ENCODE measurements around the gene ACTR1B.
"Not testable (repeated sequence)": the region's sequence is repeated elsewhere in the genome, so short reads cannot be mapped to it uniquely, and the experiment has no call there.

ACTR1B gene

DNA sequence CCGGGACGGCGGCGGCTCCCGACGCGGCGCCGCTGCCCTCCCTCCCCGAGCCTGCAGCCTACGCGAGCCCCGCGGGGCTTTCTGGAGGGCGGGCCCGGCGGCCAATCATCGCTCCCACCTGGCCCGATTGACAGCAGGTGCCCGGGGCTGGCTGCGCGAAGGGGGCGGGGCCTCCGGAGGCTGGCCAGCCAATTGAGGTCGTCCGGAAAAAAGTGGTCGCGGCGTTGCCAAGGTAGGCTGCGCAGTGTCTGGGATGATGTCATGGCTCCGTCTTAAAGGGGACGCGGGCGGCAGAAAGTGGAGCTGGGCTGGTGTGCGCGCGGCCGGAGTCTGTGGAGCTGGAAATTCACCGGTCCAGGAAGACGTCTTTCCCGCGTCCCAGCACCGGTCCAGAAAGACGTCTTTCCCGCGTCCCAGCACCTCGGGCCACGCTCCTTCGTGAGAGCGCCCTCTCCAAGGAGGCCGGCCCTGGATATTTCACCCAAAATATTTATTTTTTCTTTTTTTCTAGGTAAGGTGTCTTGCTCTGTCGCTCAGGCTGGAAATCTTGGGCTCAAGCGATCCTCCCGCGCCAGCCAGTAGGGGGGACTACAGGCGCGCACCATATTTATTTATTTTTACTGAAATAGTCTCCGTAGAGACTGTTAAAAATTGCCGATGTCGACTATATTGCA lies at the start of gene ACTR1B:
TSS of gene ACTR1B (minus strand) at position 83 of the 674 bp plus-strand sequence. CDS start 154 bp downstream, outside the sequence.
- no peak for FAIRE-seq

DNA sequence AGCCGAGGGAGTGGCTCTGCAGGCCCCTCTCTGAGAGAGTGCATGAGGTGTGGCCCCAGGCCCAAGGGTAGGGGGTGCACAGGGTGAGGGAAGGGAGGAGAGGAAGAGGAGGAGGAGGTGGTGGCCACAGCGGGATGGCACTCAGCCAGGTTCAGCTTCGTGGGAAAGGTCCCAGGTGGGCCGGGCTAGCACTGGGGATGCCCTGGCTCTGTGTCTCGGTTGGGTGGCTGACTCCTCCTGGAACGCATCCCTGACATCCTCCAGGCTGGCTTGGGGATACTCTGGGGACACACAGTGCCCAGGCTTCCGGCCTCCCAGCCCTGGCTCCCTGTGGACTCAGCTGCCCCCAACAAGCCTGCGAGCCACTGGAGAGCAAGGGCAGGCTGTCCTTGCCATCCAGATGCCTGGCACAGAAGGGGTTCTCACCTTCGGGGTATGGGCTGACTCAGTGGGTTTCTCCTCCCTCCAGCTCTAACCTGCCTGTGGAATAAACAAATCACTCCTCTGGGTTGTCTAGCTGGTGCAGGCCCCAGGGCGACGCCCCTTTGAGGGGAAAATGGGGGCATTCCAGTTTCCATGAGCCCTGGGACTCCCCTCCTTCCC lies 49.0 kb upstream of the ACTR1B start:
- FAIRE-seq, result no peak

DNA sequence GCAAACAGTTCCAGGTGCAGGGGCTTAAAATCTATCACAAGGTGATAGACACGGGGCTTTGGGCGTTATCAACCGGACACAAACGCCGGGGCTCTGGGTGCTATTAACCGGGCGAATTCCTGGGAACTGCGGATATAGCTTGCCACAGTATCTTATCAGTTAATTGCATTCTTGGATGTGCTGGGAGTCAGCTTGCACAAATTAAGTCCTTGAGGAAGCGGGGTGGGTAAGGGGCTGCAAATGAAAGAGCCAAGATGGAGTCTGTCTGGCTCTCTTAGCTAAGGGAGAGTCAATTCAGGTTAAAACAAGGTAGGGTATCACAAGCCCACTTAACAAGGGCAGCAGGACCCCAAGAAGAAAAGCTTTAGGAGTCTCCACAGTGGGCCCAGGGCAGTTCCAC lies 48.3 kb upstream of the ACTR1B start:
- not testable (repeated sequence) for FAIRE-seq

DNA sequence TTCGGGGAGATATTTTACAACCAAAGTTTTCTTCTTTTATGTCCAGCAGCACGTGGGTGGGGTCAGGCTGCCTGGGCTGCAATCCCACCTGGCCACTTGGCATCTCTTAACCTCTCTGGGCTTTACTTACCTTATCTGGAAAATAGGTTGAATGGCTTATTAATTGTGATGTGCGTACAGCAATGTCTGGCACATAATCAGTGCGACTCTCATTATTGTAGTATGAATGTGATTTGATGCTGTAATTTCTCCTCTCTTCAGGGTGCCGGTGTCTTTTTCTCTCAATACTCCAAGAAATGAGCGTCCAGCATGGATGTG lies 47.5 kb upstream of the ACTR1B start:
- FAIRE-seq, result no peak

DNA sequence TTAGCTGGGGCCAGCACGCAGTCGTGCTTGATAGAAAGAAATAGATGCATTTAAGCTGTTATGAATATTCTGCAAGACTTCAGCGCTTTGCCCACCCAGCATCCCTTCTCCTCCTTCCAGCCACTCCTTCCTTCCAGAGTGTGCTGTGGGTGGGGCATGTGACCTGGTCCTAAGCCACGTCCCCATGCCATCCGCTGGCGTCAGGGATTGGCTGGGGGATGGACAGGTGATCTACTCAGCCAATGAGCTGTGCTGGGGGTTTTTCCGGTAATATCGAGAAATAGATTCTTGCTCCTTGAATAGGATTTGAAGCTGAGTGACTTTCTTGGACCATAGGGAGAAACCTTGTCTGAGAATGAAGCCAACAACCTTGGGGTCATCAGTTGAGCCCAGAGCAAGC lies 44.8 kb upstream of the ACTR1B start:
- no peak for FAIRE-seq

DNA sequence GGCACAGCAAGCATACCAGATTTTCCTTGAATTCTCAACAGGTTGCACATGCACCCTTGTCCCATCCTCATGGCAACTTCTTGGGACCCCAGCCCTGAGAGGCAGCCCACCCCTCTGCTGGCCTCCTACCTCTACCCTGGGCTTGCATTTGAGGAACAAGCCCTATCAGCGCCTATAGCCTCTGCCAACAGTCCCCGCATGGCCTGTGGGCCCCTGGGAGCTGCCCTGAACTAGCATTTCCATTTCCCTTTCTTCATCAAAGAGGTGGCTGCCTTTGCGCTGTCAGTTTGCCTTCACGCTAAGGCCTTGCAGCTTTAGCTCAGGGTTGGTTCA lies 44.2 kb upstream of the ACTR1B start:
- no peak for FAIRE-seq

DNA sequence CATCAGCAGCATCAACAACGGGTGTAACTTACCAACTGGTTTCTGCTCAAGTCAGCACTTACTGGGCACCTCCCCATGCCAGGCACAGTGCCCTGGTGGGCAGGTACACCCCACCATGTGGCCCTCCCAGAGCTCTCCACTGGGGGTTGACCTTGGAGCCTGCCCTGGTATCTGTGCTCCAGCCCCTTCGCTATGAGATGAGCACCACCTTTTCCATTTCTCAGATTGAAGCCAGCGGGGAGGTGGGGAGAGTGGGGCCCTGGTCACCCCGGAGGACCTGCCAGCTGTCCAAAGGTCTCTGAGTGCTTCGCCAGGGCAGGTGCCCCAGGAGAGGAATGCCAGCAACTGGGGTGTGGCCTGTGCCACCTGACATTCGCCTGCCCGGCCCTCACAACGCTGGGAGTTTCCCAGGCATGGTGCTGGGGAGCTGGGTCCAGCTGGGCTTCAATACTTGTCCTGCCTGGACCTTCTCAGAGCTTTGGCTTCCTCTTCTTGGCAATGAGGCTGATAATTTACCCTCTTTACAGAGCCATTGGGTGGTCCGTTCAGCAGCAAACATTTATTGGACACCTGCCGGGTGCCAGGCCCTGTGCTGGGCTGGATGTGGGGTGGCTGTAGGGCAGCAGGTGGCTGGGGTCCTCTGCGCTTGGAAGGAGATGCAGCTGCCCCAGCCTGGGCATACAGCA lies 43.7 kb upstream of the ACTR1B start:
- FAIRE-seq, result no peak

DNA sequence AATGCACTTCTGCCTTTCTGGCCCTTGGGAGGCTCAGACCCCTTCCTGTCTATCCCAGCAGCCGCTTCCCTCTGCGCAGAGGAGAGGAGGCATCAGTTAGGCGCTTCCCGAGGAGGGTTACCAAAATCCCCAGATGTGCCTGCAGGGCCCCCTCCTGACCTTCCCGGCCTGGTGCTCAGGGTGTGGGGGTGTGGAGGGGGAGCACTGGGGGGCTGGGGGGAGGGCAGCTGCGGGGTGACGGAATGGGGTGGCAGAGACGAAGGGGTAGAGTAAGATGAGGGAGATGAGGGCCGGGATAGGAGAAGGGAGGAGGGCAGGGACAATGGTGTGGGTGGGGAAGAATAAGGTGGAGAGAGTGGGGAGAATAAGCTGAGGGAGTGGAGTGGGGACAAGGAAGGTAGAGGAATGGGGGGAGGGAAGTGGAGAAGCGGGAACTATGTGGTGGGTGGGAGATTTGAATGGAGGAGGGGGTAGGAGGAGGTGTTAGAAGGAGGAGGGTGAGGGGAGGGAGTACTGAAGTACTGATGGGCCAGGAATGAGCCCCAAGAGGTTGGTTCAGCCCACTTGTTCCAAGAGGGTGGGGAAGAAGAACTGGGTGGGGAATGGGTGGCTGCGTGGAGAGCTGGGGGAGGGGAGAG lies 43.0 kb upstream of the ACTR1B start:
- no peak for FAIRE-seq

DNA sequence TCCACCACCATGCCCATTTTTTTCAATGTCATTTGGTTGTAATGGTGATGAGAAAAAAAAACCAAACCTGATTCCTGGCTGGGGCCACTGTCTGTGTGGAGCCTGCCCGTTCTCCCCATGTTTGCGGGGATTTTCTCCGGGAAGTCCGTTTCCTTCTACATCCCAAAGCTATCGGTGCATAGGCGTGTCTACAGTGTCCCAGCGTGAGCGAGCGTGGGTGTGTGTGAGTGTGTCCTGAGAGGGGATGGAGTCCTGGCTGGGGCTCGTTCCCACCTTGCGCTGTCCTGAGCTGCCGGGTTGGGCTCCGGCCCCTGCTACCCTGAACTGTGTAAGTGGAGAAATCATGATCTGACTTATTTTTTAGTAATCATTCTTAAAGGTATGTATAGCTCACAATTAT lies 42.3 kb upstream of the ACTR1B start:
- FAIRE-seq, result no peak

DNA sequence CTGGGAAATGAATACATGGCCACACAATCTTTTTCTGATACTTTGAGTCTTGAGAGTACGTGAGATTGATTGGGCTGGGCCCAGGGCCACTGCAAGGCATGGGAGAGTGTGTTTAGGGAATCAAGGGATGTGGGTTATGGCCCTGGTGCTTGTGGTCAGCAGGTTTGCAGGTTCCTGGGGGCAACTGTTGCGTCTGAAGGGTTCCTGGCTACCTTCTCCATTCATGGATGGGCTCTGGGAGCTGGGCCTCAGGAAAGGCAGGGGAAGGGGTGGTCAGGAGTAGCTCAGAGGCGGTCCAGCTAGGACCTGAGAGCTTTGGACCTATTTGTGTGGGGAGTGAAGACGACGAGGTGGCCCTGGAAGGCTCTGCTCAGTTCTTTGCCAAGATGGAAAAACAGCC lies 41.1 kb upstream of the ACTR1B start:
- FAIRE-seq, result no peak

DNA sequence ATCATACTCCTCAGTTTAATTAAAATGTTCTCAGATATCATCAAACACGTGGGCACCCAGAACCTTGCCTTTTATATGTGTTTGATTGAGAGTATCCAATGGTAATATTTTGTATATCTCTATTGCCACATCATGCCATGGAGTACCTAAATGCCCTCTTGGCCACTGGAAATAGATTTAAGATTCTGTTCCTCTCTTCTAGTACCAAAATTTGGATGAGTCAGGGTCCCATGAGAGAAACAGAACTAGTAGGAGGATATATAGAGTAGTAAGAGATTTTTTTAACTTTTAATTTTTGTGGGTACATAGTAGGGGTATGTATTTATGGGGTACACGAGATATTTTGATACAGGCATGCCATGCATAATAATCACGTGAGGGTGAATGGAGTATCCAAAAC lies 39.9 kb upstream of the ACTR1B start:
- FAIRE-seq, result no peak

DNA sequence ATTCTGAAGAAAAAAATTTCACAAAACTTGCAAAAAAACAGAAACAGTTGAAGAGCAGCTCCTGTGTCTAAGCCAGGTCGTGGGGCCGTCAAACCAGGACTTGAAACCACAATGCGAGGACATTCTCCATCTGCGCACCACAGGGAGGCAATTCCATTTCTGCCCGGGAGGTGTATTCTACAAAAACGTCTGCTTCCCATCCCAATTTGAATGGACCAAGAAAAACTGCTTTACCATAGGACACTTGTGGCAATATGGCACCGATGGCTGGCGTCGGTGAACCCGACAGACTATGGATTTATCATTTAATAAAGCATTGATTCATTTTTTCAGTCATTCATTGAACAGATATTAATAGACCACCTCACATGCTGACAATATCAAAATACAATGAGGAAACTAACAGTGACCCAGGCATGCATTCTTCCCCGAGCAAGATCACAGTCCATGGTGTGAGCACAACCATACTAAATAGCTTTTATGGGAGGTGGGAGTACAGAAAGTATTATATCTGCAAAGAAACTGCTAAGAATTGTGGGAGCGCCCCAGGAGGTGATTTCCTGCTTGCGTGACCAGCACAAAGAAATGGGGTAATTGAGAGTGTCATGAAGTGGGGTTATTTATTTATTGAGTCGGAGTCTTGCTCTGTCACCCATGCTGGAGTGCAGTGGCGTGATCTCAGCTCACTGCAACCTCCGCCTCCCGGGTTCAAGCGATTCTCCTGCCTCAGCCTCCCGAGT lies 39.1 kb upstream of the ACTR1B start:
- no peak for FAIRE-seq

DNA sequence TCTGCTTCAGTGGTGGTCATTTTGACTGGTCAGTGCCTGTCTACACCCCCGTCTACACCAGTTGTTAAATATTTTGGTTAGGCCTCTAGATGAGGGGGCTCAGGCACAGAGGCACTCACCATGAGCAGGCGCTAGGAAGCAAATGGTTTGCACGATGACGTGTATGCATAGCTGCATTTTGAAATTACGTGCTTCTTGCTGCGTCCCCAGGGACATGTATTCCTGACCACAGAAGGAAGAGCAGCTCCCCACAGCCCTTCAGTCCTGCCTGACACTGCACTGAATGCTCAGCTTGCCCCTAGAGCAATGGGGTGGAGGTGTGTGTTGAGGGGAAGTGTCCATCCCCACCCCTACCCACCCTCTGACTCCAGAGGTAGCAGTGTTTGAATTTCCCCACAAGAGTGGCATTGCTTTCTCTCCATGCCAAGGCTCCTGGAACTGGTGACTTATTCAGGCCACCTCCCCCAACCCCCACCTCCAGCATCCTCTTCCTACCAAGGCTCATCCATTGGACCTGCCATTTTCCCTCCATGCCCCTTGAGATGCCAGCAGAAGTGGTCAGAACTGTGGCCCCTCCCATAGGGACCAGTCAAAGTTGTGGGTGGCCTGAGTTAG lies 38.1 kb upstream of the ACTR1B start:
- FAIRE-seq, result no peak

DNA sequence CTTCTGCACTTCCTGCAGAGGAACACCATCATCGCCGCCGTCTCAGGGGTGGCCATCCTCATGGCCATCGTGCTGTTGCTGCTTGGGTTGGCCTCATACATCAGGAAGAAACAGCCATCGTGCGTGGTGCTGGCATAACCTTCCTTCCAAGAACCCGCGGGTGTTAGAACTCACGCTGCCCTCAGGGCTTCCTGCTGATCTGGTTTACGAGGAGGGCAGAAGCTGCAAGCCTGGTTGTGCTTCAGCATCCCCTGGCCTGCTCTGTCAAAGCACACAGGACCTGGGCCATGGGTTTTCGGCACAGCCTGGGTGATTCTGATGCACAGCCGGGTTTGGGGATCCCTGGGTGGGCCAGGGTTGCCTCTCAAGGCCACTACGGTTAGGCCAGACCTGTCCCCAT lies 37.3 kb upstream of the ACTR1B start:
- FAIRE-seq, result no peak

DNA sequence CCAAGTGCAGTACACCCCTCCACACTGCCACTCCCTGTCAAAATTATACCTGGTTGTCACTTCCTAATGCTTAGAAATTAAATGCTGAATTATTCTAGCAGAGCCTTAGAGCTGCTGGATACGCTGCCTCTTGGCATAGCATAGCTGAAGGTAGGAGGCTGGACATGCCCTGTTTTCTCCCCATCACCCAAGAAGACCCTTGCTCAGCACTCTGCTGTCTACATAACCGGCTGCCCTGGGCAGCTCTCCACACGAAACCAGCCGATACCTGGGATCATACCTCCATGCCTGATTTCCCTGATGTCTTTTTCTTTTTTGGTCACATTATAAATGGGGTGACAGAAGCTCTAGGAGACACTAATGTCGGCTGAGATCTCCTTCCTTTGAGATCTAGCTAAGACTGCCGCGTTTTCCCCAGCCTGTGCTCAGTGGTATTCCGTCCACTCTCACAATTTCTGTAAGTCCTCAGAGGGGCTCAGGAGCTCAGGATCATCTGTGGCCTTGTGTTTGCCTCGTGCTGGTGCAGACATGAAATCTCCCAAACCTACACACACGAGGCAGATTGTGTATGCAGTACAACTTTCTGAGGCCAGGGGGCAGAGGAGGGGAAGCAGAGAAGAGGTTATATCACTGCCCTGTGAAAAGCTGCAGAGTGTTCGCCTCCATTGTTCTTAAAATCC lies 36.1 kb upstream of the ACTR1B start:
- FAIRE-seq, result no peak

DNA sequence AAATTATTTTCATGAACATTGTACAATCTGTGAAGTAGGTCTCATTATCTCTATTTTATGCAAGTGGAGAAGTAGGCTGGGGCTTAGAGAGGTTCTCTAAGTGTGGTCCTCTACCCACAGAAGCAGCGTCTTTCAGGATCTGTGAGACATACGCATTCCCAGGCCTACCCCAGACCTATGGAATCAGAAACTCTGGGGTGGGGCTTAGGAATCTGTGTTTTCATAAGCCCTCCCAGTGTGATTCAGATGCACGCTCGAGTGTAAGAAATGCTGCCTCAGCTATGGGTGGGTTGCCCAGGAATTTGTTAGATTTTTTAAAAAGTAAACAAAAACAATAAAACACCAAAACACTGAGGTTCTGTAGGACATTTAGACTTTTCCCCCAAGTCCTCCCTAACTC lies 34.7 kb upstream of the ACTR1B start:
- no peak for FAIRE-seq

DNA sequence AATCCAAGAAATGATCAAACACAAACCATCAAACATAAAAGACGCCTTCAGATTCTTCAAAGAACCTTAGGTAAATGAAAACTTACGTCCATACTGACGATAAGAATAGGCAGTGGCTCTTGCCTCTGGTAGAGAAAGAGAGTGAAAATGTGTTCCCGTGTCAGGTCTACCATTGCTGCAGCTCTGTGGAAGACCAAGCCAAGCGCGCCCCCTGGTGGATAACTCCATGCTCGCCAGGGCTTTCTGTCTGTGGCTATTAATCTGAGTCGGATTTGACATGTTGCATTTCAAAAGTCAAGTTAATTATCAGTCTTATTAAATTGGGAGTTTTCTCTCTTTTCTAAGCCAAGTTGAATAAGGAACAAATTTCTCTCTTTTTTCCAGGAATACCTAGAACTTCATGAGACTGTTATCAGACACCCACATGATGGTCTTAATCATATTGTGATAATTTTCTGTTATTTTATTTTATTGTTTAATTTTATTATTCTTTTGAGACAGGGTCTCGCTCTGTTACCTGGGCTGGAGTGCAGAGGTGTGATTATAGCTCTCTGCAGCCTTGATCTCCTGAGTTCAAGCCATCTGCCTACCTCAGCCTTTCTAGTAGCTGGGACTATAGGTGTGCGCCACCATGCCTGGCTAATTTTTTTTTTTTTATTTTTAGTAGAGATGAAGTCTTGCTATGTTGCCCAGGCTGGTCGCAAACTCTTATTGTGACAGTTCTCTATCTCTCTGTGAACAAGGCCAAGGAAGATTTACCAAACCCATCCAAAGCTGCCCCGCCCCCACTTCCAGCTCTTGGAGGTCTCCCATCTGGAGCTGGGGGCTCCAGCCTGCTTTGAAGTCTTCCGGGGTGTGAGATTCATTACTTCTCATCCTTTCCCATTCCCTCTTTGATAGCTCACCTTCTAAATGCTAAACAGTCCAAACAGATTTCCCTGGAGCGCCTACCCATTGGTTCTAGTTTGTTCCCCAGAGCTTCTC lies 33.7 kb upstream of the ACTR1B start:
- peak; percentile 51 for FAIRE-seq

DNA sequence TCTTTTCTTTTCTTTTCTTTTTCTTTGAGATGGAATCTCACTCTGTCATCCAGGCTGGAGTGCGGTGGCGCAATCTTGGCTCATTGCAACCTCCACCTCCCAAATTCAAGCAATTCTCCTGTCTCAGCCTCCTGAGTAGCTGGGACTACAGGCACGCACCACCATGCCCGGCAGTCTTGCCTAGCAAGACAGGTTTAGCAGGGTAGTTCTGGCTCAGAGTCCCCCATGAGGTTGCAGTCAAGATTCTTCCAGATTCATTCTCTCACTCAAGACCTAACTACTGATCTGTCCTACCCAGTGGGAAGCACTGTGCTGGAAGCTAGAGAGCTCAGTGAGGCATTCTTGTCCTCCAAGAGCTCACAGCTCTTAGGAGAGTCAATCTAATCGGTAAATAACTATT lies 31.9 kb upstream of the ACTR1B start:
- no peak for FAIRE-seq

DNA sequence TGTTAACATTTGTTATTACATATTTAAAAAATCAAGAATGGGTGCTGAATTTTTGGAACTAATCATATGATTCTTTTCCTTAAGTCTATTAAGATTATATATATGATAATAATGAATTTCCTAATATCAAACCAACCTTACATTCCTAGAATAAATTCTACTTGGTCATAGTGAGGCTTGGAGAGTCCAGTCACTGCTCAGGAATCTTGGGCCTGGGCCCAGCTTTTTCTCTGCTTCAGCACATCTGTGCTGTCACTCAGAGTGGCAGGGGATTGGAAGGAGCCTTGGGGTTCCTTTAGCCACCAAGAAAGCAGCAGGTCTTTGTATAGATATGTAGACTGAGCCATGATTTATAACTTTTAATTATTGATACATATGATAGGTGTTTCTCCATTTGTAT lies 29.6 kb upstream of the ACTR1B start:
- FAIRE-seq, result no peak

DNA sequence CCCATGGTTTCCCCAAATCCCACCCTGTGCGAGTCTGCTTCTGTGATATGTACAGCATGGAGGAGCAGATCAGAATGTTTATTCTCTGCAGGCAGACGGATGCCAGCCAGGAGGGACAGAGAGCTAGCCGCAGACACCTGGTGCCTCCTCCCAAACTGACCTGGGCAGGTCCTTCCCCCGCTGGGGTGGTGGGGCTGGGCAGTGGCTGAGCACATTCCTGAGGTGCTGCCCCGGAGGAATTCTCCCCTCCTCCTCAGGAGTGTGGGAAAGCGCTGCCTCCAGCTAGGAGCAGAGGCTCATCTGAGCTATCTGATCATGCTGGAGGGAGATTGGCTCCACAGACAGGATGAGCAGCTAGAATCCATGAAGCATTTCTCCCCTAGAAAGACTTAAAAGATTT lies 27.3 kb upstream of the ACTR1B start:
- no peak for FAIRE-seq

Measured in colon (tissue), 2 donors.